GM23338 (cell line): Measurements from ENCODE around the gene LNPEP. TPM values are rescaled to one million over a fixed set of nuclear protein-coding genes. Genes with fewer than 3 reads are reported as not detected.

ENCODE experiments used
- ATAC-seq: fragments of 200-7000 bp; cut with Tn5 transposase; 3 replicates; pipeline ENCODE4 v1.9.1; 2020
- DNase-seq: peaks from one replicate; pipeline ENCODE4 v3.0.0-alpha.2; 2015; ENCODE audit warnings: low spot score
- H2AFZ ChIP-seq: fragments of 200-600 bp; sonication (generic); 2 replicates; pipeline ENCODE4 v1.8.0; 2016; ENCODE audit warnings: antibody characterized with exemption, mild to moderate bottlenecking, moderate library complexity
- H3F3A ChIP-seq: fragments of 200-600 bp; sonication (generic); replicated peaks from 2 replicates; pipeline ENCODE4 v1.8.0; 2017; ENCODE audit warnings: antibody characterized with exemption, mixed run types, low read depth
- H3K27ac ChIP-seq: fragments of 200-600 bp; sonication (generic); 2 replicates; pipeline ENCODE4 v1.6.1; 2016; ENCODE audit warnings: low read depth
- H3K27me3 ChIP-seq: fragments of 200-600 bp; sonication (generic); 2 replicates; pipeline ENCODE4 v1.8.0; 2016; ENCODE audit warnings: mild to moderate bottlenecking, mixed run types, moderate library complexity; ENCODE audit not compliant: insufficient read depth
- H3K36me3 ChIP-seq: fragments of 200-600 bp; sonication (generic); 2 replicates; pipeline ENCODE4 v1.8.0; 2016; ENCODE audit warnings: mild to moderate bottlenecking; ENCODE audit not compliant: insufficient read depth
- H3K4me1 ChIP-seq: fragments of 200-600 bp; sonication (generic); 2 replicates; pipeline ENCODE4 v1.8.0; 2016; ENCODE audit warnings: mild to moderate bottlenecking, moderate library complexity; ENCODE audit not compliant: insufficient read depth
- H3K4me2 ChIP-seq: fragments of 200-600 bp; sonication (generic); 2 replicates; pipeline ENCODE4 v1.7.1; 2017; ENCODE audit warnings: mixed run types
- H3K4me3 ChIP-seq: fragments of 200-600 bp; sonication (generic); 2 replicates; pipeline ENCODE4 v1.6.1; 2016; ENCODE audit warnings: mixed run types
- H3K79me2 ChIP-seq: fragments of 200-600 bp; sonication (generic); replicated peaks from 2 replicates; pipeline ENCODE4 v1.8.0; 2017; ENCODE audit warnings: mild to moderate bottlenecking; ENCODE audit not compliant: insufficient read depth
- H3K9me2 ChIP-seq: fragments of 200-600 bp; sonication (generic); 2 replicates; pipeline ENCODE4 v1.8.0; 2017; ENCODE audit not compliant: insufficient read depth
- H4K20me1 ChIP-seq: fragments of 200-600 bp; sonication (generic); replicated peaks from 2 replicates; pipeline ENCODE4 v1.8.0; 2017; ENCODE audit warnings: mild to moderate bottlenecking; ENCODE audit not compliant: insufficient read depth
- H3K27ac Mint-ChIP-seq: 2 replicates; pipeline ENCODE4 v1.8.0; 2020; ENCODE audit warnings: inconsistent platforms, mild to moderate bottlenecking, moderate library complexity, mixed read lengths
- H3K27me3 Mint-ChIP-seq: 3 replicates; pipeline ENCODE4 v1.8.0; 2022; ENCODE audit warnings: low read depth, mild to moderate bottlenecking, moderate library complexity, mixed read lengths, inconsistent platforms; ENCODE audit not compliant: insufficient read depth, poor library complexity
- H3K36me3 Mint-ChIP-seq: 3 replicates; pipeline ENCODE4 v1.8.0; 2021; ENCODE audit warnings: low read depth, mild to moderate bottlenecking, inconsistent platforms, moderate library complexity, mixed read lengths
- H3K4me1 Mint-ChIP-seq: 3 replicates; pipeline ENCODE4 v1.8.0; 2020; ENCODE audit warnings: mild to moderate bottlenecking, inconsistent platforms, mixed read lengths
- H3K4me3 Mint-ChIP-seq: 3 replicates; pipeline ENCODE4 v1.8.0; 2021; ENCODE audit warnings: moderate library complexity, mild to moderate bottlenecking, inconsistent platforms, mixed read lengths
- H3K9me3 Mint-ChIP-seq: 3 replicates; pipeline ENCODE4 v1.8.0; 2020; ENCODE audit warnings: moderate library complexity, mild to moderate bottlenecking, inconsistent platforms, mixed read lengths
- ETS1 ChIP-seq: IDR thresholded peaks from 2 replicates; pipeline ENCODE4 v1.6.1; 2016; ENCODE audit warnings: antibody characterized with exemption
- EZH2 ChIP-seq: fragments of 200-600 bp; sonication (generic); IDR thresholded peaks from one replicate; pipeline ENCODE4 v1.8.0; 2017; ENCODE audit warnings: antibody characterized with exemption, mild to moderate bottlenecking, low read depth; ENCODE audit not compliant: unreplicated experiment
- JUNB ChIP-seq: IDR thresholded peaks from one replicate; pipeline ENCODE4 v1.6.1; 2016; ENCODE audit warnings: antibody characterized with exemption; ENCODE audit not compliant: unreplicated experiment
- NANOG ChIP-seq: IDR thresholded peaks from 2 replicates; pipeline ENCODE4 v1.6.1; 2016; ENCODE audit warnings: antibody characterized with exemption, borderline replicate concordance
- POLR2AphosphoS5 ChIP-seq: IDR thresholded peaks from 2 replicates; pipeline ENCODE4 v1.6.1; 2016; ENCODE audit warnings: antibody characterized with exemption, low read depth
- REST ChIP-seq: IDR thresholded peaks from one replicate; pipeline ENCODE4 v1.6.1; 2018; ENCODE audit warnings: antibody characterized with exemption; ENCODE audit not compliant: unreplicated experiment
- STAT1 ChIP-seq: IDR thresholded peaks from one replicate; pipeline ENCODE4 v1.6.1; 2016; ENCODE audit warnings: antibody characterized with exemption; ENCODE audit not compliant: unreplicated experiment
- ZNF114 ChIP-seq: fragments of 250-450 bp; sonication (Bioruptor Pico); IDR thresholded peaks from 2 replicates; pipeline ENCODE4 v1.5.0; 2020; ENCODE audit warnings: mild to moderate bottlenecking, moderate library complexity
- polyA plus RNA-seq: library from polyadenylated mRNA; unstranded; fragments of >200 nt; fragmentation: Nextera tagmentation; extraction: Ambion mirVana; gene quantifications from 2 replicates; pipeline ENCODE4 v1.2.1, GENCODE V29; 2016
- total RNA-seq: library from RNA; depleted of rRNA; stranded (reverse); fragments of >200 nt; shearing (Covaris generic); gene quantifications from 2 replicates; pipeline ENCODE4 v1.2.3, GENCODE V29; 2014
- TF ChIP-seq, protein P1 (sequence below), 2 experiments: fragments of 200-600 bp in 1 of 2; sonication (generic) in 1 of 2; conservative IDR thresholded peaks; 2 replicates each; pipeline versions ENCODE4 v1.5.1 to v1.6.1; 2016 to 2017; ENCODE audit warnings: antibody characterized with exemption in 2 of 2, low read depth in 2 of 2, mild to moderate bottlenecking in 2 of 2, moderate library complexity in 1 of 2
- TF ChIP-seq, protein P2 (sequence below): fragments of 250-450 bp; sonication (Bioruptor Pico); IDR thresholded peaks from 2 replicates; pipeline ENCODE4 v1.5.0; 2020; ENCODE audit warnings: mild to moderate bottlenecking, moderate library complexity

LNPEP gene
- total and polyA plus RNA-seq, 2 experiments from 2014 or later: 1.2 to 8.3 TPM

- Histone ChIP-seq H3K4me2 (no peak overlapping the region), H3K27me3 (no peaks in the 10 kb centered on the region), H3K36me3 (no peaks in the 10 kb centered on the region), H3K4me3 (no peak overlapping the region), H3F3A (no peaks in the 10 kb centered on the region), H3K9me2 (no peaks in the 10 kb centered on the region), H3K4me1 (no peaks in the 10 kb centered on the region), H2AFZ (no peak overlapping the region; the same call in 1 of the 2 replicates), H3K27ac (no peak overlapping the region), H4K20me1 (no peaks in the 10 kb centered on the region), H3K79me2 (no peaks in the 10 kb centered on the region)
- H3K27ac Mint-ChIP-seq: no peak overlapping the region
- ATAC-seq (no peak), DNase-seq (peak; percentile 17)
- H3K4me3 Mint-ChIP-seq: no peak overlapping the region
- H3K9me3 Mint-ChIP-seq: no peaks in the 10 kb centered on the region
- H3K36me3 Mint-ChIP-seq: no peaks in the 10 kb centered on the region
- TF ChIP-seq POLR2AphosphoS5 (no peak), ETS1 (no peak), ZNF114 (CRISPR knock-in tag) (no peak), STAT1 (no peak), EZH2 (no peak), NANOG (no peak), REST (no peak), JUNB (no peak)
- TF ChIP-seq, protein P1, sequence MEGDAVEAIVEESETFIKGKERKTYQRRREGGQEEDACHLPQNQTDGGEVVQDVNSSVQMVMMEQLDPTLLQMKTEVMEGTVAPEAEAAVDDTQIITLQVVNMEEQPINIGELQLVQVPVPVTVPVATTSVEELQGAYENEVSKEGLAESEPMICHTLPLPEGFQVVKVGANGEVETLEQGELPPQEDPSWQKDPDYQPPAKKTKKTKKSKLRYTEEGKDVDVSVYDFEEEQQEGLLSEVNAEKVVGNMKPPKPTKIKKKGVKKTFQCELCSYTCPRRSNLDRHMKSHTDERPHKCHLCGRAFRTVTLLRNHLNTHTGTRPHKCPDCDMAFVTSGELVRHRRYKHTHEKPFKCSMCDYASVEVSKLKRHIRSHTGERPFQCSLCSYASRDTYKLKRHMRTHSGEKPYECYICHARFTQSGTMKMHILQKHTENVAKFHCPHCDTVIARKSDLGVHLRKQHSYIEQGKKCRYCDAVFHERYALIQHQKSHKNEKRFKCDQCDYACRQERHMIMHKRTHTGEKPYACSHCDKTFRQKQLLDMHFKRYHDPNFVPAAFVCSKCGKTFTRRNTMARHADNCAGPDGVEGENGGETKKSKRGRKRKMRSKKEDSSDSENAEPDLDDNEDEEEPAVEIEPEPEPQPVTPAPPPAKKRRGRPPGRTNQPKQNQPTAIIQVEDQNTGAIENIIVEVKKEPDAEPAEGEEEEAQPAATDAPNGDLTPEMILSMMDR (conservative IDR thresholded peaks at IDR 0.05; ENCODE audit: low read depth in 2 of 2): no peak
- TF ChIP-seq, protein P2, sequence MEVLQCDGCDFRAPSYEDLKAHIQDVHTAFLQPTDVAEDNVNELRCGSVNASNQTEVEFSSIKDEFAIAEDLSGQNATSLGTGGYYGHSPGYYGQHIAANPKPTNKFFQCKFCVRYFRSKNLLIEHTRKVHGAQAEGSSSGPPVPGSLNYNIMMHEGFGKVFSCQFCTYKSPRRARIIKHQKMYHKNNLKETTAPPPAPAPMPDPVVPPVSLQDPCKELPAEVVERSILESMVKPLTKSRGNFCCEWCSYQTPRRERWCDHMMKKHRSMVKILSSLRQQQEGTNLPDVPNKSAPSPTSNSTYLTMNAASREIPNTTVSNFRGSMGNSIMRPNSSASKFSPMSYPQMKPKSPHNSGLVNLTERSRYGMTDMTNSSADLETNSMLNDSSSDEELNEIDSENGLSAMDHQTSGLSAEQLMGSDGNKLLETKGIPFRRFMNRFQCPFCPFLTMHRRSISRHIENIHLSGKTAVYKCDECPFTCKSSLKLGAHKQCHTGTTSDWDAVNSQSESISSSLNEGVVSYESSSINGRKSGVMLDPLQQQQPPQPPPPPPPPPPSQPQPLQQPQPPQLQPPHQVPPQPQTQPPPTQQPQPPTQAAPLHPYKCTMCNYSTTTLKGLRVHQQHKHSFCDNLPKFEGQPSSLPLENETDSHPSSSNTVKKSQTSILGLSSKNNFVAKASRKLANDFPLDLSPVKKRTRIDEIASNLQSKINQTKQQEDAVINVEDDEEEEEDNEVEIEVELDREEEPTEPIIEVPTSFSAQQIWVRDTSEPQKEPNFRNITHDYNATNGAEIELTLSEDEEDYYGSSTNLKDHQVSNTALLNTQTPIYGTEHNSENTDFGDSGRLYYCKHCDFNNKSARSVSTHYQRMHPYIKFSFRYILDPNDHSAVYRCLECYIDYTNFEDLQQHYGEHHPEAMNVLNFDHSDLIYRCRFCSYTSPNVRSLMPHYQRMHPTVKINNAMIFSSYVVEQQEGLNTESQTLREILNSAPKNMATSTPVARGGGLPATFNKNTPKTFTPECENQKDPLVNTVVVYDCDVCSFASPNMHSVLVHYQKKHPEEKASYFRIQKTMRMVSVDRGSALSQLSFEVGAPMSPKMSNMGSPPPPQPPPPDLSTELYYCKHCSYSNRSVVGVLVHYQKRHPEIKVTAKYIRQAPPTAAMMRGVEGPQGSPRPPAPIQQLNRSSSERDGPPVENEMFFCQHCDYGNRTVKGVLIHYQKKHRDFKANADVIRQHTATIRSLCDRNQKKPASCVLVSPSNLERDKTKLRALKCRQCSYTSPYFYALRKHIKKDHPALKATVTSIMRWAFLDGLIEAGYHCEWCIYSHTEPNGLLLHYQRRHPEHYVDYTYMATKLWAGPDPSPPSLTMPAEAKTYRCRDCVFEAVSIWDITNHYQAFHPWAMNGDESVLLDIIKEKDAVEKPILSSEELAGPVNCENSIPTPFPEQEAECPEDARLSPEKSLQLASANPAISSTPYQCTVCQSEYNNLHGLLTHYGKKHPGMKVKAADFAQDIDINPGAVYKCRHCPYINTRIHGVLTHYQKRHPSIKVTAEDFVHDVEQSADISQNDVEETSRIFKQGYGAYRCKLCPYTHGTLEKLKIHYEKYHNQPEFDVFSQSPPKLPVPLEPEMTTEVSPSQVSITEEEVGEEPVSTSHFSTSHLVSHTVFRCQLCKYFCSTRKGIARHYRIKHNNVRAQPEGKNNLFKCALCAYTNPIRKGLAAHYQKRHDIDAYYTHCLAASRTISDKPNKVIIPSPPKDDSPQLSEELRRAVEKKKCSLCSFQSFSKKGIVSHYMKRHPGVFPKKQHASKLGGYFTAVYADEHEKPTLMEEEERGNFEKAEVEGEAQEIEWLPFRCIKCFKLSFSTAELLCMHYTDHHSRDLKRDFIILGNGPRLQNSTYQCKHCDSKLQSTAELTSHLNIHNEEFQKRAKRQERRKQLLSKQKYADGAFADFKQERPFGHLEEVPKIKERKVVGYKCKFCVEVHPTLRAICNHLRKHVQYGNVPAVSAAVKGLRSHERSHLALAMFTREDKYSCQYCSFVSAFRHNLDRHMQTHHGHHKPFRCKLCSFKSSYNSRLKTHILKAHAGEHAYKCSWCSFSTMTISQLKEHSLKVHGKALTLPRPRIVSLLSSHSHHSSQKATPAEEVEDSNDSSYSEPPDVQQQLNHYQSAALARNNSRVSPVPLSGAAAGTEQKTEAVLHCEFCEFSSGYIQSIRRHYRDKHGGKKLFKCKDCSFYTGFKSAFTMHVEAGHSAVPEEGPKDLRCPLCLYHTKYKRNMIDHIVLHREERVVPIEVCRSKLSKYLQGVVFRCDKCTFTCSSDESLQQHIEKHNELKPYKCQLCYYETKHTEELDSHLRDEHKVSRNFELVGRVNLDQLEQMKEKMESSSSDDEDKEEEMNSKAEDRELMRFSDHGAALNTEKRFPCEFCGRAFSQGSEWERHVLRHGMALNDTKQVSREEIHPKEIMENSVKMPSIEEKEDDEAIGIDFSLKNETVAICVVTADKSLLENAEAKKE: no peak
- H3K4me1 Mint-ChIP-seq: peaks cover 12% of the 10 kb centered on the region; the same call in 2 of the 3 replicates
- H3K27me3 Mint-ChIP-seq: peaks cover 3% of the 10 kb centered on the region
Measured at GRCh38 chr5:97042996-97043395, 107.1 kb downstream of the LNPEP start.
